DMS114 treated with DMSO at 0.1 percent for 48 hours (cell line): ENCODE data around the gene TXNRD1.
A peak's percentile ranks its signal among the peaks of the same experiment; 100 is the strongest.
"Not testable (repeated sequence)": the region's sequence is repeated elsewhere in the genome, so short reads cannot be mapped to it uniquely, and the experiment has no call there.

ENCODE experiments used
- DNase-seq: peaks from one replicate; lab custom pipeline; 2025; ENCODE audit not compliant: unreplicated experiment; lab: John Stamatoyannopoulos, UW

TXNRD1 gene

GRCh38 chr12:104279164-104279563 lies 63.6 kb downstream of the TXNRD1 start:
- no peak for DNase-seq

GRCh38 chr12:104280111-104280510 lies 64.5 kb downstream of the TXNRD1 start:
- DNase-seq = no peak

- DNase-seq = no peak
Measured at GRCh38 chr12:104280717-104281458, 65.3 kb downstream of the TXNRD1 start.

- no peak for DNase-seq
Measured at GRCh38 chr12:104281636-104282035, 66.1 kb downstream of the TXNRD1 start.

- no peak for DNase-seq
Measured at GRCh38 chr12:104282109-104282508, 66.5 kb downstream of the TXNRD1 start.

GRCh38 chr12:104285740-104286515 lies 70.3 kb downstream of the TXNRD1 start:
- no peak for DNase-seq

GRCh38 chr12:104286516-104287482 lies 71.2 kb downstream of the TXNRD1 start:
- peak; percentile 88 for DNase-seq

GRCh38 chr12:104288635-104289274 lies 73.2 kb downstream of the TXNRD1 start:
- DNase-seq = peak; percentile 63

GRCh38 chr12:104290320-104290719 lies 74.7 kb downstream of the TXNRD1 start:
- DNase-seq = no peak

- no peak for DNase-seq
Measured at GRCh38 chr12:104290855-104291254, 75.3 kb downstream of the TXNRD1 start.

GRCh38 chr12:104291867-104292524 lies 76.4 kb downstream of the TXNRD1 start:
- DNase-seq = no peak

- DNase-seq = no peak
Measured at GRCh38 chr12:104292872-104293794, 77.6 kb downstream of the TXNRD1 start.

- DNase-seq = not testable (repeated sequence)
Measured at GRCh38 chr12:104294158-104294859, 78.7 kb downstream of the TXNRD1 start.

GRCh38 chr12:104294927-104295668 lies 79.5 kb downstream of the TXNRD1 start:
- no peak for DNase-seq

GRCh38 chr12:104295954-104296353 lies 80.4 kb downstream of the TXNRD1 start:
- no peak for DNase-seq

- DNase-seq = no peak
Measured at GRCh38 chr12:104296718-104297117, 81.1 kb downstream of the TXNRD1 start.

GRCh38 chr12:104297477-104298113 lies 82.0 kb downstream of the TXNRD1 start:
- no peak for DNase-seq
